GM18858 (cell line): ENCODE data around the gene C4orf17.

Experiments
- ATAC-seq: cut with Tn5 transposase; IDR thresholded peaks from one replicate; pipeline ENCODE4 v1.9.1; 2021; ENCODE audit not compliant: unreplicated experiment

C4orf17 gene

GRCh38 chr4:99536271-99536670 lies 25.4 kb downstream of the C4orf17 start:
- ATAC-seq, result no peak

GRCh38 chr4:99536848-99537247 lies 26.0 kb downstream of the C4orf17 start:
- no peak for ATAC-seq

GRCh38 chr4:99537674-99538073 lies 26.9 kb downstream of the C4orf17 start:
- ATAC-seq, result no peak

- no peak for ATAC-seq
These were observed 29.6 kb downstream of the C4orf17 start for GRCh38 chr4:99540277-99540939.

GRCh38 chr4:99552872-99553271 lies 42.1 kb downstream of the C4orf17 start:
- no peak for ATAC-seq

GRCh38 chr4:99563310-99564186 lies 52.7 kb downstream of the C4orf17 start, which contains the start of gene TRMT10A:
Gene TRMT10A, minus strand, starts transcription at chr4:99564039. Its CDS starts 4,701 bp downstream, at chr4:99559338.
- ATAC-seq, result peak; percentile 88

GRCh38 chr4:99564921-99565320 lies 54.1 kb downstream of the C4orf17 start:
- no peak for ATAC-seq

GRCh38 chr4:99571883-99572282 lies 61.1 kb downstream of the C4orf17 start:
- ATAC-seq, result no peak

GRCh38 chr4:99572527-99573240 lies 61.9 kb downstream of the C4orf17 start:
- ATAC-seq, result no peak

GRCh38 chr4:99573735-99574368 lies 63.0 kb downstream of the C4orf17 start:
- no peak for ATAC-seq

GRCh38 chr4:99574530-99575324 lies 63.9 kb downstream of the C4orf17 start, which contains the start of gene MTTP:
Gene MTTP, plus strand, starts transcription at chr4:99574824. Its CDS starts 86 bp downstream, at chr4:99574910.
- ATAC-seq, result peak; percentile 90

GRCh38 chr4:99578714-99579113 lies 67.9 kb downstream of the C4orf17 start:
- ATAC-seq, result no peak

GRCh38 chr4:99585516-99585915 lies 74.7 kb downstream of the C4orf17 start:
- ATAC-seq, result no peak

GRCh38 chr4:99586322-99586721 lies 75.5 kb downstream of the C4orf17 start:
- ATAC-seq, result no peak

- ATAC-seq, result no peak
These were observed 76.0 kb downstream of the C4orf17 start for GRCh38 chr4:99586797-99587196.

- no peak for ATAC-seq
These were observed 76.5 kb downstream of the C4orf17 start for GRCh38 chr4:99587309-99587708.

GRCh38 chr4:99587803-99588202 lies 77.0 kb downstream of the C4orf17 start:
- no peak for ATAC-seq

GRCh38 chr4:99591757-99592156 lies 80.9 kb downstream of the C4orf17 start:
- no peak for ATAC-seq
